ENCODE data around the gene USH2A. TPM values are rescaled to one million over a fixed set of nuclear protein-coding genes. Genes with fewer than 3 reads are reported as not detected.

Gene USH2A, protein sequence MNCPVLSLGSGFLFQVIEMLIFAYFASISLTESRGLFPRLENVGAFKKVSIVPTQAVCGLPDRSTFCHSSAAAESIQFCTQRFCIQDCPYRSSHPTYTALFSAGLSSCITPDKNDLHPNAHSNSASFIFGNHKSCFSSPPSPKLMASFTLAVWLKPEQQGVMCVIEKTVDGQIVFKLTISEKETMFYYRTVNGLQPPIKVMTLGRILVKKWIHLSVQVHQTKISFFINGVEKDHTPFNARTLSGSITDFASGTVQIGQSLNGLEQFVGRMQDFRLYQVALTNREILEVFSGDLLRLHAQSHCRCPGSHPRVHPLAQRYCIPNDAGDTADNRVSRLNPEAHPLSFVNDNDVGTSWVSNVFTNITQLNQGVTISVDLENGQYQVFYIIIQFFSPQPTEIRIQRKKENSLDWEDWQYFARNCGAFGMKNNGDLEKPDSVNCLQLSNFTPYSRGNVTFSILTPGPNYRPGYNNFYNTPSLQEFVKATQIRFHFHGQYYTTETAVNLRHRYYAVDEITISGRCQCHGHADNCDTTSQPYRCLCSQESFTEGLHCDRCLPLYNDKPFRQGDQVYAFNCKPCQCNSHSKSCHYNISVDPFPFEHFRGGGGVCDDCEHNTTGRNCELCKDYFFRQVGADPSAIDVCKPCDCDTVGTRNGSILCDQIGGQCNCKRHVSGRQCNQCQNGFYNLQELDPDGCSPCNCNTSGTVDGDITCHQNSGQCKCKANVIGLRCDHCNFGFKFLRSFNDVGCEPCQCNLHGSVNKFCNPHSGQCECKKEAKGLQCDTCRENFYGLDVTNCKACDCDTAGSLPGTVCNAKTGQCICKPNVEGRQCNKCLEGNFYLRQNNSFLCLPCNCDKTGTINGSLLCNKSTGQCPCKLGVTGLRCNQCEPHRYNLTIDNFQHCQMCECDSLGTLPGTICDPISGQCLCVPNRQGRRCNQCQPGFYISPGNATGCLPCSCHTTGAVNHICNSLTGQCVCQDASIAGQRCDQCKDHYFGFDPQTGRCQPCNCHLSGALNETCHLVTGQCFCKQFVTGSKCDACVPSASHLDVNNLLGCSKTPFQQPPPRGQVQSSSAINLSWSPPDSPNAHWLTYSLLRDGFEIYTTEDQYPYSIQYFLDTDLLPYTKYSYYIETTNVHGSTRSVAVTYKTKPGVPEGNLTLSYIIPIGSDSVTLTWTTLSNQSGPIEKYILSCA (N-terminal part only)
- total RNA-seq (2022; extraction: Qiagen RNA extraction) = not detected in 5 replicates

DNA sequence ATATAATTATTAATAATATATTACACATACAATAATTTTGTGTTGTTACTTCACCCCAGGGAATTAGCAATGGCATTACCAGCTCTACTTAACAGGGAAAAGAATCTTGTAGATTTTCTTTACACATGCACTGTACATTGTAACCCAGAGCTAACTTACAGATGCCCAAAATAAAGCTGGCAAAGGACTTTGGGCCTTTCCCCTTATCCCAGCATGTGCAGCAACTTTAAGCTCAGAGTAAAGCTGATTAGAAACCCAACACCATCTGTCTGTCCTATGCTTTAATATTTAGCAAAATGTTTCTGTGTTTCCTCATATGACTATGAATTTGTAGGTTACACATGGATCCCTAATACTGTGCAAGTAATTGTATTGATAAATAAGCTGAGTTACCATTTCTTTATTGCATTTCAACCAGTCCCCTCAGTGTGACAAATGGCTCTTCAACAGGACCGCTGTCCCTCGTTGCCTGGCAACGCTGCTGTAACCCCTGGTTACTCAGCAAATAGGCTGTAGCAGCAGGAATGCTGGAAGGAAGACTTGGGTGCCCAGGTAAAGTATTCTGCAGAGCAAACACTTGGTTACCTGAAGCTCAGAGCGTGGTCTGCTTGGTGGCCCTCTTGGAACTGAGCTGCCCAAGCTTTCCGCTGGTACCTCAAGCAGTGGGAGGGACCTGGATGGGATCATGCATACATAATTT lies at the start of gene USH2A:
Gene USH2A, minus strand, starts transcription at position 628 of the 700 bp plus-strand sequence. CDS start 1,112 bp downstream, outside the sequence.

